ENCODE data around the gene CELSR1.

Gene CELSR1

GRCh38 chr22:46537225-46537945 is at the start of gene CELSR1:
CELSR1 (minus strand) TSS chr22:46537620; CDS start chr22:46537170, 450 bp downstream.
- DNase-seq (ENCODE audit: low read depth): no peak
- H3K4me3 ChIP-seq (ENCODE audit: control insufficient read depth, low read depth, low read length): no peak within 1 kb of the TSS
- TF ChIP-seq CTCF (conservative IDR thresholded peaks at IDR 0.05; ENCODE audit: control insufficient read depth, insufficient read depth, low read depth, low read length): no peak

- TF ChIP-seq CTCF (conservative IDR thresholded peaks at IDR 0.05; ENCODE audit: control insufficient read depth, insufficient read depth, low read depth, low read length): no peak
- no peak for DNase-seq (ENCODE audit: low read depth)
- H3K4me3 ChIP-seq (ENCODE audit: control insufficient read depth, low read depth, low read length): no peak overlapping the region
Measured at GRCh38 chr22:46587061-46587460, 49.6 kb upstream of the CELSR1 start.

- DNase-seq (ENCODE audit: low read depth): no peak
- no peak overlapping the region for H3K4me3 ChIP-seq (ENCODE audit: control insufficient read depth, low read depth, low read length)
- no peak for TF ChIP-seq CTCF (conservative IDR thresholded peaks at IDR 0.05; ENCODE audit: control insufficient read depth, insufficient read depth, low read depth, low read length)
Measured at GRCh38 chr22:46586531-46587011, 49.2 kb upstream of the CELSR1 start.

- TF ChIP-seq CTCF (conservative IDR thresholded peaks at IDR 0.05; ENCODE audit: control insufficient read depth, insufficient read depth, low read depth, low read length): no peak
- DNase-seq (ENCODE audit: low read depth): no peak
- no peak overlapping the region for H3K4me3 ChIP-seq (ENCODE audit: control insufficient read depth, low read depth, low read length)
Measured at GRCh38 chr22:46586123-46586519, 48.7 kb upstream of the CELSR1 start.

- TF ChIP-seq CTCF (conservative IDR thresholded peaks at IDR 0.05; ENCODE audit: control insufficient read depth, insufficient read depth, low read depth, low read length): no peak
- no peak overlapping the region for H3K4me3 ChIP-seq (ENCODE audit: control insufficient read depth, low read depth, low read length)
- DNase-seq (ENCODE audit: low read depth): no peak
Measured at GRCh38 chr22:46585340-46586122, 48.1 kb upstream of the CELSR1 start.

- no peak overlapping the region for H3K4me3 ChIP-seq (ENCODE audit: control insufficient read depth, low read depth, low read length)
- DNase-seq (ENCODE audit: low read depth): peak; percentile 36
- no peak for TF ChIP-seq CTCF (conservative IDR thresholded peaks at IDR 0.05; ENCODE audit: control insufficient read depth, insufficient read depth, low read depth, low read length)
Measured at GRCh38 chr22:46584081-46584921, 46.9 kb upstream of the CELSR1 start.
